ENCODE data around the gene SEMA4B.

The SEMA4B gene

DNA sequence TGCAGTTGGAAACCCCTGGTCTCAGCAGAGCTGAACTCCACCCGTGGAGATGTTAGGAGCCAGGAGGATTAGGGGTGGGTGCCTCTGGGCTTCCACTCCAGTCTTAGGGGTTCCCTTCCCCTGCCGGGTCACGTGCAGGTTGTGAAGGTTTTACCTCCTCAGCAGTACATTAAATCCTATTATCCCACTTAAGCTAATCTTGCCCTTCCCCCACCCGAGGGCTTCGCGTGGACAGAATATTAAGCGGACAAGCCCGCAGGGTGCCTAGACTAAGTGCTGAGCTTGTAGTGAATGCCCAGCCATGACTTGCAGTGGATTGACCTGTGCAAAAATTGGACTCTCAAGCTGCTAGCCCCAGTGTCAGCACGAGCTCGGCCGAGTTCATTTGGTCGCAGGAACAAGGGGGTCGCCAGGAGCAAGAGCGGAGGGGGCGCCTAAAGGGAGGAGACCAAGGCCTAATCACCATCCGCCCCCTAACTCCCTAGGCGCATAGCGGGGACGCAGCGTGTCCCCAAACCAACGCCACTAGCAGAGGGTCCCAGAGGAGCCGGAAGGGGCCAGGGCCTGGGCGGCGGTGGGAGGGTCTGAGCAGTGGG, 498 bp upstream of the SEMA4B start:
- H3K27ac ChIP-seq (replicated peaks), result peak overlapping the region; percentile 37
- no peaks in the 10 kb centered on the region for H3K27me3 ChIP-seq (ENCODE audit: insufficient read depth, poor library complexity, severe bottlenecking)
- no peak for DNase-seq (ENCODE audit: low read depth in 1 of 2, low spot score in 1 of 2)
- H3K4me3 ChIP-seq (replicated peaks; ENCODE audit: insufficient read depth, low read length), result peak overlapping the region; percentile 62
- TF ChIP-seq REST (IDR thresholded peaks at IDR 0.05; ENCODE audit: insufficient replicate concordance, low read depth) (no peak), POLR2AphosphoS5 (IDR thresholded peaks at IDR 0.05; ENCODE audit: low read depth) (no peak), SPI1 (IDR thresholded peaks at IDR 0.05; ENCODE audit: borderline replicate concordance, low read depth) (no peak), GABPA (IDR thresholded peaks at IDR 0.05; ENCODE audit: low read depth) (no peak)
- TF ChIP-seq, protein P1, sequence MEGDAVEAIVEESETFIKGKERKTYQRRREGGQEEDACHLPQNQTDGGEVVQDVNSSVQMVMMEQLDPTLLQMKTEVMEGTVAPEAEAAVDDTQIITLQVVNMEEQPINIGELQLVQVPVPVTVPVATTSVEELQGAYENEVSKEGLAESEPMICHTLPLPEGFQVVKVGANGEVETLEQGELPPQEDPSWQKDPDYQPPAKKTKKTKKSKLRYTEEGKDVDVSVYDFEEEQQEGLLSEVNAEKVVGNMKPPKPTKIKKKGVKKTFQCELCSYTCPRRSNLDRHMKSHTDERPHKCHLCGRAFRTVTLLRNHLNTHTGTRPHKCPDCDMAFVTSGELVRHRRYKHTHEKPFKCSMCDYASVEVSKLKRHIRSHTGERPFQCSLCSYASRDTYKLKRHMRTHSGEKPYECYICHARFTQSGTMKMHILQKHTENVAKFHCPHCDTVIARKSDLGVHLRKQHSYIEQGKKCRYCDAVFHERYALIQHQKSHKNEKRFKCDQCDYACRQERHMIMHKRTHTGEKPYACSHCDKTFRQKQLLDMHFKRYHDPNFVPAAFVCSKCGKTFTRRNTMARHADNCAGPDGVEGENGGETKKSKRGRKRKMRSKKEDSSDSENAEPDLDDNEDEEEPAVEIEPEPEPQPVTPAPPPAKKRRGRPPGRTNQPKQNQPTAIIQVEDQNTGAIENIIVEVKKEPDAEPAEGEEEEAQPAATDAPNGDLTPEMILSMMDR (IDR thresholded peaks at IDR 0.05; ENCODE audit: insufficient read depth, low read length), result no peak

DNA sequence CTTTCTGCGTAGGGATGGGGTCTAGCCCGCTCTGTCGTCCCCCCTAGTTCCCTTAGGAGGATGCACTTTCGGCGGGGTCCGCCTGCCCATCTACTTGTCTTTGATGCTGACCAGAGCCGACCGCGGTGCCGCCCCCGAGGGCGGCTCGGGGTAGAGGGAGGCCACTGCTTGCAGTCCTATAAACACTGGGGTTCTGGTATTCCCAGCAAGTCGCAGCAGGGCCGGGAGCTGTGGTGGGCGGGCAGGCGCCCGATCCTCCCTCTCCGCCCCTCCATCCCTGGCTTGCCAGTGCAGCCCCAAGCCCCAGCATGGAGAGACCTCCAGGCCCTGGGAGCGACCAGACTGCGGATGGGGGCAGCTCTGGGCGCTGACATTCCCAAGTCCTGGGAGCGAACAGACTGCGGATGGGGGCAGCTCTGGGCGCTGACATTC, 830 bp downstream of the SEMA4B start:
- DNase-seq (ENCODE audit: low read depth in 1 of 2, low spot score in 1 of 2), result no peak
- Histone ChIP-seq H3K27me3 (ENCODE audit: insufficient read depth, poor library complexity, severe bottlenecking) (no peaks in the 10 kb centered on the region), H3K27ac (replicated peaks) (no peak overlapping the region), H3K4me3 (replicated peaks; ENCODE audit: insufficient read depth, low read length) (peak overlapping the region; percentile 62)
- TF ChIP-seq GABPA (IDR thresholded peaks at IDR 0.05; ENCODE audit: low read depth), result no peak
- no peak for TF ChIP-seq POLR2AphosphoS5 (IDR thresholded peaks at IDR 0.05; ENCODE audit: low read depth)
- no peak for TF ChIP-seq SPI1 (IDR thresholded peaks at IDR 0.05; ENCODE audit: borderline replicate concordance, low read depth)
- TF ChIP-seq, protein P1 (IDR thresholded peaks at IDR 0.05; ENCODE audit: insufficient read depth, low read length), result no peak
- no peak for TF ChIP-seq REST (IDR thresholded peaks at IDR 0.05; ENCODE audit: insufficient replicate concordance, low read depth)

DNA sequence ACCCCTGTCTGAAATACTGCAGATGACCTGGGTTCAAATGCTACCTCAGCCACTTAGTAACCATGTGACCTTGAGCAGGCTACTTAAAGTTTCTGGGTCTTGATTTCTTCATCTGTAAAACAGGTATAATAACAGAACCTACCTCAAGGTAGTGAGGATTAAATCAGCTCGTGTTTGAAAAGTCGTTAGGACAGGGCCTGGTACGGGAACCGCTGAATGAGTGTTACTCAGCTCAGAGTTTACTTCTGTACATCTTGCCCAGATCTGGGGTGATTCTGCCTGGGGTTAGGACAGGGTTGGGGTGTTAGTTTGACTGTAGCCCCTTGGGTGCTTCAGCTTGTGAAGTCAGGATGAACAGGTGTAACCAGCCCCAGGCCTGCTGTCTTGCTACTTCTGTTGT, 1.8 kb downstream of the SEMA4B start:
- Histone ChIP-seq H3K27ac (replicated peaks) (no peak overlapping the region), H3K4me3 (replicated peaks; ENCODE audit: insufficient read depth, low read length) (no peak overlapping the region), H3K27me3 (ENCODE audit: insufficient read depth, poor library complexity, severe bottlenecking) (no peaks in the 10 kb centered on the region)
- no peak for DNase-seq (ENCODE audit: low read depth in 1 of 2, low spot score in 1 of 2)
- TF ChIP-seq SPI1 (IDR thresholded peaks at IDR 0.05; ENCODE audit: borderline replicate concordance, low read depth) (no peak), GABPA (IDR thresholded peaks at IDR 0.05; ENCODE audit: low read depth) (no peak), POLR2AphosphoS5 (IDR thresholded peaks at IDR 0.05; ENCODE audit: low read depth) (no peak), REST (IDR thresholded peaks at IDR 0.05; ENCODE audit: insufficient replicate concordance, low read depth) (no peak)
- TF ChIP-seq, protein P1 (IDR thresholded peaks at IDR 0.05; ENCODE audit: insufficient read depth, low read length), result no peak

All from HL-60 (cell line).